WTC11 (cell line): Measurements from ENCODE around the gene TSPAN18. TPM values are rescaled to one million over a fixed set of nuclear protein-coding genes. Genes with fewer than 3 reads are reported as not detected.

Experiments used
- ATAC-seq: fragments of 200-7000 bp; cut with Tn5 transposase; 2 replicates; pipeline ENCODE4 v1.10.0; 2021; ENCODE audit warnings: mild to moderate bottlenecking, moderate library complexity
- CTCF ChIA-PET: fragments of 300-600 bp; sonication (Branson Sonifier 250); formaldehyde crosslinking; loops from one replicate; lab custom pipeline; 2021; ENCODE audit warnings: antibody characterized with exemption; lab: Charles Lee
- POLR2A ChIA-PET: fragments of 350-600 bp; sonication (Branson Sonifier 250); formaldehyde crosslinking; loops from one replicate; lab custom pipeline; 2021; ENCODE audit warnings: antibody characterized with exemption; lab: Charles Lee
- DNase-seq: peaks from one replicate; pipeline ENCODE4 v3.0.0; 2021; ENCODE audit warnings: low spot score
- H3K27ac Mint-ChIP-seq: 2 replicates; pipeline ENCODE4 v1.8.0; 2021; ENCODE audit warnings: mixed read lengths
- H3K27me3 Mint-ChIP-seq: 2 replicates; pipeline ENCODE4 v1.8.0; 2021; ENCODE audit warnings: low read depth, mild to moderate bottlenecking, moderate library complexity, mixed read lengths
- H3K36me3 Mint-ChIP-seq: 2 replicates; pipeline ENCODE4 v1.8.0; 2021; ENCODE audit warnings: mixed read lengths
- H3K4me1 Mint-ChIP-seq: 2 replicates; pipeline ENCODE4 v1.8.0; 2022; ENCODE audit warnings: mixed read lengths
- H3K4me3 Mint-ChIP-seq: 2 replicates; pipeline ENCODE4 v1.8.0; 2021; ENCODE audit warnings: mild to moderate bottlenecking, moderate library complexity, mixed read lengths
- H3K9me3 Mint-ChIP-seq: 2 replicates; pipeline ENCODE4 v1.8.0; 2021; ENCODE audit warnings: mixed read lengths
- ATF1 ChIP-seq: sonication (generic); formaldehyde crosslinking; IDR thresholded peaks from 2 replicates; pipeline ENCODE4 v1.8.1; 2023; ENCODE audit warnings: mild to moderate bottlenecking, moderate library complexity, missing genetic modification reagents
- ATF3 ChIP-seq: sonication (generic); formaldehyde crosslinking; conservative IDR thresholded peaks from 2 replicates; pipeline ENCODE4 v1.8.1; 2022; ENCODE audit warnings: mild to moderate bottlenecking, missing genetic modification reagents
- ATF6 ChIP-seq: sonication (generic); formaldehyde crosslinking; IDR thresholded peaks from 2 replicates; pipeline ENCODE4 v1.8.1; 2023; ENCODE audit warnings: mild to moderate bottlenecking, missing genetic modification reagents
- ERG ChIP-seq: fragments of 250-450 bp; sonication (Bioruptor Pico); IDR thresholded peaks from 2 replicates; pipeline ENCODE4 v1.8.0; 2021; ENCODE audit warnings: mild to moderate bottlenecking
- FOXK1 ChIP-seq: sonication (generic); formaldehyde crosslinking; IDR thresholded peaks from 2 replicates; pipeline ENCODE4 v1.8.0; 2022; ENCODE audit warnings: mild to moderate bottlenecking, moderate library complexity, missing genetic modification reagents
- GABPB1 ChIP-seq: sonication (generic); formaldehyde crosslinking; IDR thresholded peaks from 2 replicates; pipeline ENCODE4 v1.8.1; 2023; ENCODE audit warnings: mild to moderate bottlenecking, missing genetic modification reagents
- HMGA2 ChIP-seq: fragments of 250-450 bp; sonication (Bioruptor Pico); IDR thresholded peaks from 2 replicates; pipeline ENCODE4 v1.4.0; 2021; ENCODE audit warnings: mild to moderate bottlenecking, moderate library complexity
- JAZF1 ChIP-seq: fragments of 250-450 bp; sonication (Bioruptor Pico); IDR thresholded peaks from 2 replicates; pipeline ENCODE4 v1.9.0; 2021; ENCODE audit warnings: moderate library complexity, mild to moderate bottlenecking, inconsistent platforms
- NFATC4 ChIP-seq: fragments of 250-450 bp; sonication (Bioruptor Pico); IDR thresholded peaks from 2 replicates; pipeline ENCODE4 v1.9.0; 2021; ENCODE audit warnings: mild to moderate bottlenecking
- NFE2L1 ChIP-seq: sonication (generic); formaldehyde crosslinking; IDR thresholded peaks from 2 replicates; pipeline ENCODE4 v1.8.1; 2023; ENCODE audit warnings: missing genetic modification reagents
- NFYB ChIP-seq: sonication (generic); formaldehyde crosslinking; conservative IDR thresholded peaks from 2 replicates; pipeline ENCODE4 v1.8.0; 2022; ENCODE audit warnings: low read depth, missing genetic modification reagents
- PRDM15 ChIP-seq: sonication (generic); formaldehyde crosslinking; IDR thresholded peaks from 2 replicates; pipeline ENCODE4 v1.8.0; 2022; ENCODE audit warnings: missing genetic modification reagents
- RELA ChIP-seq: sonication (generic); formaldehyde crosslinking; IDR thresholded peaks from 2 replicates; pipeline ENCODE4 v1.8.1; 2022; ENCODE audit warnings: missing genetic modification reagents, mild to moderate bottlenecking, borderline replicate concordance
- SMAD3 ChIP-seq: sonication (generic); formaldehyde crosslinking; IDR thresholded peaks from 2 replicates; pipeline ENCODE4 v1.8.0; 2022; ENCODE audit warnings: missing genetic modification reagents, mild to moderate bottlenecking, borderline replicate concordance
- SOX15 ChIP-seq: fragments of 250-450 bp; sonication (Bioruptor Pico); IDR thresholded peaks from 2 replicates; pipeline ENCODE4 v1.9.0; 2021; ENCODE audit warnings: mild to moderate bottlenecking
- USF2 ChIP-seq: sonication (generic); formaldehyde crosslinking; IDR thresholded peaks from 2 replicates; pipeline ENCODE4 v1.8.1; 2023; ENCODE audit warnings: mild to moderate bottlenecking, missing genetic modification reagents, moderate library complexity
- ZBTB21 ChIP-seq: sonication (generic); formaldehyde crosslinking; IDR thresholded peaks from 2 replicates; pipeline ENCODE4 v1.8.1; 2023; ENCODE audit warnings: mild to moderate bottlenecking, missing genetic modification reagents, borderline replicate concordance
- ZMAT4 ChIP-seq: fragments of 250-450 bp; sonication (Bioruptor Pico); IDR thresholded peaks from 2 replicates; pipeline ENCODE4 v1.9.0; 2021; ENCODE audit warnings: mild to moderate bottlenecking
- ZNF121 ChIP-seq: sonication (generic); formaldehyde crosslinking; IDR thresholded peaks from 2 replicates; pipeline ENCODE4 v1.8.0; 2023; ENCODE audit warnings: missing genetic modification reagents
- ZNF396 ChIP-seq: fragments of 250-450 bp; sonication (Bioruptor Pico); IDR thresholded peaks from 2 replicates; pipeline ENCODE4 v1.8.0; 2021; ENCODE audit warnings: mild to moderate bottlenecking, moderate library complexity, borderline replicate concordance
- total RNA-seq: library from RNA; stranded (reverse); gene quantifications from 3 replicates; pipeline ENCODE4 v1.2.3, GENCODE V29; 2021

The TSPAN18 gene
- total RNA-seq, 1 experiment from 2014 or later = 44.7 TPM

- TF ChIP-seq USF2 (CRISPR knock-in tag) (no peak), PRDM15 (CRISPR knock-in tag) (no peak), ATF3 (CRISPR knock-in tag) (no peak), RELA (CRISPR knock-in tag) (no peak), JAZF1 (CRISPR knock-in tag) (no peak), ZBTB21 (no peak), ZMAT4 (no peak), NFE2L1 (no peak), HMGA2 (CRISPR knock-in tag) (no peak), ZNF396 (no peak), SMAD3 (no peak), ATF6 (no peak)
These were observed 135.2 kb downstream of the TSPAN18 start (continued) for GRCh38 chr11:44861849-44862557.

GRCh38 chr11:44862558-44863101, 135.9 kb downstream of the TSPAN18 start:
- H3K4me1 Mint-ChIP-seq = peaks cover 72% of the 10 kb centered on the region
- peak overlapping the region; percentile 17 for H3K27ac Mint-ChIP-seq
- no peak for DNase-seq
- peaks cover 5% of the 10 kb centered on the region for H3K36me3 Mint-ChIP-seq
- H3K4me3 Mint-ChIP-seq = no peak overlapping the region
- no peaks in the 10 kb centered on the region for H3K9me3 Mint-ChIP-seq
- TF ChIP-seq NFATC4 (CRISPR knock-in tag) (no peak), FOXK1 (no peak), NFYB (no peak), SOX15 (CRISPR knock-in tag) (no peak)
- TF ChIP-seq, all 79 proteins: peak for 0
- ChIA-PET CTCF (interaction anchor here (0.7 to 2.4 kb wide), 8 partner anchors 13 to 371 kb away, joined by 3 to 17 read pairs (median 4); no protein-coding TSS in a partner anchor), POLR2A (interaction anchor here (0.7 to 1.4 kb wide), 5 partner anchors 12 to 38 kb away, joined by 3 to 9 read pairs (median 3); no protein-coding TSS in a partner anchor)
- no peaks in the 10 kb centered on the region for H3K27me3 Mint-ChIP-seq
- ATAC-seq = no peak

- H3K4me1 Mint-ChIP-seq = peaks cover 68% of the 10 kb centered on the region
- H3K9me3 Mint-ChIP-seq = no peaks in the 10 kb centered on the region
- ChIA-PET CTCF (interaction anchor here (1.0 to 2.4 kb wide), 3 partner anchors 31 to 90 kb away, joined by 4 to 17 read pairs (median 5); no protein-coding TSS in a partner anchor), POLR2A (interaction anchor here (0.9 kb wide), 1 partner anchor 19 kb away, joined by 3 read pairs; no protein-coding TSS in a partner anchor)
- ATAC-seq (no peak), DNase-seq (no peak)
- peaks cover 5% of the 10 kb centered on the region for H3K36me3 Mint-ChIP-seq
- no peak overlapping the region for H3K4me3 Mint-ChIP-seq
- H3K27ac Mint-ChIP-seq = peak overlapping the region; percentile 32; the same call in 1 of the 2 replicates
- H3K27me3 Mint-ChIP-seq = peaks cover 2% of the 10 kb centered on the region; the same call in 1 of the 2 replicates
- TF ChIP-seq ZNF121 (CRISPR knock-in tag) (no peak), GABPB1 (CRISPR knock-in tag) (no peak), ATF1 (CRISPR knock-in tag) (no peak), ERG (no peak)
These were observed 136.5 kb downstream of the TSPAN18 start for GRCh38 chr11:44863231-44863630.
